Hematopoietic multipotent progenitor cell treated with erythropoietin and hydrocortisone succinate and interleukin-3 and kit ligand, for 15 days (in vitro differentiated cells): ENCODE measurements around the gene ZNF688.
"Not testable (repeated sequence)": the region's sequence is repeated elsewhere in the genome, so short reads cannot be mapped to it uniquely, and the experiment has no call there.

ENCODE experiments used
- DNase-seq: peaks from one replicate; pipeline ENCODE4 v3.0.0-alpha.2; 2015; ENCODE audit warnings: low spot score

ZNF688 gene

DNA sequence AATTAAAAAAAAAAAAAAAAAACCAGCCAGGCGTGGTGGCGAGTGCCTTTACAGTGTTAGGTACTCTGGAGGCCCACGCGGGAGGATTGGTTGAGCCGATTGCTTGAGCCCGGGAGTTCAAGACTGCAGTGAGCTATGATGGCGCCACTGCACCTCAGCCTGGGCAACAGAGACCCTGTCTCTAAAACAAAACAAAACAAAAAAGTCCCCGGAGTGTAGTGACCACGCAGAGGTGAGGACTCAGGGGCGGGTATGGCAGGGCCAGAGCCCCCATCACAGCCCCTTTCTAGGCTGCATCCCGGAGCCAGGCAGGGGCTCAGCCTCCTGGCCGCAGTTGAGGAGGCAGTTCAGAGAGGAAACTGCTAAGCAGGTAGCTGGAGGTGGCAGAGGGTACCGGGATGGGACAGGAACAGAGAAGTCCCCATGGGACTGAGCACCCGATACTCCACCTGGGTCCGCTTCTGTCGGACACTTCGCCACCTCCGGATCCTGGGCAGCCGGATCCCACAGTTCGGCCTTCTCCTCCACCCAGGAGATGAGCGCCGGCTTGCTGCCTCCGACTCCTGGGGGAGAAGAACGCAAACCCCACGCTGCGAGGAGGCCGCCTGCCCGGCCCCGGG is 37.7 kb downstream of the ZNF688 start:
- no peak for DNase-seq

DNA sequence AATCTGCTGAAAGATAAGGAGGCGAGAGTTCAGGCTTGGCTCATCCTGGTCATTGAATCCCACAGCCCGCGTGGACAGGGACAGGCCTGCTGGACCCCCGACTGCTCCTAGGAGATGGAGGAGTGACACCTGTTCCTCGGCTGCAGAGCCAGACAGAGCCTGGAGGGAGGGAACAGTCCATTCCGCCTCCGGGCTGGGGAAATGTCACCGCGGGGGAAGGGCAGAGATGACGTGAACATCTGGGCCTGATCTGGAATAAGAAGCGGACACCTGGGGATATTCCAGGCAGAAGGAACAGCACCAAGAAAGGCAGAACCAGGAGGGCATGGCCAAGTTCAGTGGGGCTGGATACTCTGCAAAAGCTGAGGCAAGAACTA is 38.4 kb downstream of the ZNF688 start:
- no peak for DNase-seq

DNA sequence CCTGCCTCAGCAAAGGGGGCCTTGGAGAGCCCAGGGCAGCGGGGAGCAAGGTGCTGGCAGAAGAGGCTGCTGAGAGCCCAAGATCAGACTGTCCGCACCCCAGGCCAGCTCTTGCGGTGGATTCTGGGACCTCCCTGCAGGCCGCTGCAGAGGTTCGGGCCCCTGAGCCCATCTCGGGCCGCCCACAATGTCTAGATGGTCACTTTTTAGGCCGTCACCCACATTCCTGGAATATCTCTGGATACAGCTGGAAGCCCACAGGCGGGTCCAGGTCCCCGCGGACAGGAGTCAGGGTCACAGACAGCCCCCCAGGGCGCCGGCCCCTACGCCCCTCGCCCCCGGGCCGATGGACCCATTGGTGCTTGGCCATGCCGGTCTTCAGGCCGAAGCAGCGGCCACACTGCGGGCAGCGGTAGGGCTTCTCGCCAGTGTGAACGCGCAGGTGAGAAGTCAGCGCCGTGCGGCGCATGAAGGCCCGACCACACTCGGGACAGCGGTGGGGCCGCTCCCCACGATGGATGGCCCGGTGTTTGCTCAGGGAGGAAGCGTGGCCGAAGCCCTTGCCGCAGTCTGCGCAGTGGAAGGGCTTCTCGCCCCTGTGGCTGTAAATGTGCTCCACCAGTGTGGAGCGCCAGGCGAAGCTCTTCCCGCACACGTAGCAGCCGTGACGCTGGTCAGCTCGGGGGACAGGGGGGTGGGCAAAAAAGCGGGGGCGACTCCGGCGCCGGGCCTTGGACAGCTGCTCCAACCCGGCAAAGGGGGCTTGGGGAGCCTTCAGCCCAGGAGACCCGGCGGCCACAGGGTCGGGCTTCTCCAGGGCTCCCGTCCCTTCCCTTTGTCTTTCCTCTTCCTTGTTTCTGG is 39.0 kb downstream of the ZNF688 start:
- no peak for DNase-seq

DNA sequence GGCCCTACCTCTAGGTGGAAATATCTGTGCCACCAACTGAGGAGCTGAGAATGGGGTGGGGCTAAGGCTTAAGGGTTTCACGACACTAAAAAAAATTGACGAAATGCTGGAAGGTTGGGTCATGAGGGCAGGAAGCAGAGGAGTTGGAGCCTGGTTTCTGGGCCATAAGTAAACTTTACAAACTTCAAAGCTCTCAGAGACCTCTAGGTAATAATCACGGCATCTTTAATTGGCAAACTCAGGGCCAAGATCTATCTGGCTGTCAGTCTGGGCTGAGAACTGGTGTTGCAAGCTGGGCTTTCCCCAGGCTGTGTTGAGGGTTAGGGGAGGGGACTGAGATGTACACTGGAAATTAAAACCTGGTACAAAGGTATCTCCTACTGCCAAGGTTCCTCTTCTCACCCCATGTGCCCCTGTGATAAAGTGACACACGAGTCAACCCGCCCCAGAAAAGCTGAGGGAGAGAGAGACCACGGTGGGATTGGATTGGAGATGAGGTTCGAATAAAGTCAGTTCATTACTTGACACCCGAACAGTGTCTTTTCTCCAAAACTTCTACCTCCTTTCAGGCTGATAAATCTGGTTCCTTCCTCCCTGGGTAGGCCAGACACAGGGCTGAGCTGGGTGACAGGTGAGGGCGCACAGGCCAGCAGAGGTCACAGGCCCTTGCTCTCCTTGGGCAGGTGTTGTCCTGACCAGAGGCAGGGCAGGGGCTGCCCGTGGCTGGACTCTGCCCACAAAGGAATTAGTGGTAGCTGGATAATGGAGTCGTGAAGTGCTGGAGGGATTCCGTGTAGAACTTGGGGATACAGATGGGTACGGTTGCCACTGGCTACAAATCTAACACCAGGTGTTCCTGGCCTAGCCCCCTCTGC is 41.1 kb downstream of the ZNF688 start:
- DNase-seq = no peak

DNA sequence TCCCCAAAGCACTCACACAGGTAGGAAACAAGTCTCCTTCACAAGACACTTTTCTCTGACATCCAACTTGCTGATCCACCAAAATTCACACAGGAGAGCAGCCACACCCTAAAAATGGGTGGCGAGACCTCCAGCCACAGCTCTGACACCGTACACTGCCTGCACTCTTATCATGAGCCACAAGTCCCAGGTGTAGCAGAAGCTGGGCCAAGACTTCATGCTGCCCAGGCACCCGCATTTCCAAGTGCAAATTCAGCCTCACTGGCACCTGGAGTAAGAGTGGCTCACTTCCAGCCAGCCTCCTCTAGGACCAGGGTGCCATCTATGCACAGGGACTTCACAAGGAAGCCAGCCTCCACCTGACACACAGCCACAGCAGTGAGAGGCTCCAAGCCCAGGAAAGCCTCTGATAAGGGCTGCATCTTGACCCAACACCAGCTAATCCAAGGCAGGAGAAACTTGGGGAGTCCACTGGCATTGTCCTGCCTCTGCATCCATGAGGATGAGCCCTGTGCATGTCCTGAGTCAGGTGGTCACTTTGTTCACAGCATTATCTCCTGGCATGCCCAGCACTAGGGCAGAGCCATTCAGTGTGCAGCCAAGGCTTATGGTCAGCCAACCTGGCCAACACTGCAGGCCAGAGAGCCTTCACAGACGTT is 42.6 kb downstream of the ZNF688 start:
- DNase-seq = peak; percentile 42

DNA sequence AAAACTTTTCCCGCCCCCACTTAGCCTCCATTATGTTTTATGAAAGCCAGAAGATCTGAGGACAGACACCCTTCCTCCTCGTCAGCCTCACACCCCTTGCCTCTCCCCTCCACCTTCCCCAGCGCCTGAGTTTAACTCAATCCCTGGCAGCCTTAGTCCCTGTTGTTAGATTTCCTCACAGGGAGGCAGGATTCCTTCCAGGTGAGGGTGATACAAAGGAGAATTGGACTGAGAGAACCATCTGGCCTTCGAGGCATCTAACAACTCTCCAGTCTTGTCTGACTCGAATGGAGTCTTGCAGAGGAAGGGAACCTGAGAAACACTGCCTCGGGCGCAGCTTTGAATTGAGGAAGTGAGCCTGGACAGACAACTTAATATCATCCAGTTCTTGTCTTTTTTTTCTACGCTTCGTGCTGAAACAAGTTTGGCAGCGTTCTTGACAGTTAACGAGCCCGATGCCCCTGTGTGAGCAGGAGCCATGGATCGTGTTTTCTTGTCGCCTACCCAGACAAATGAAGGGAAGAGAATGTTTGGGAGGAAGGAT is 43.8 kb downstream of the ZNF688 start:
- no peak for DNase-seq

DNA sequence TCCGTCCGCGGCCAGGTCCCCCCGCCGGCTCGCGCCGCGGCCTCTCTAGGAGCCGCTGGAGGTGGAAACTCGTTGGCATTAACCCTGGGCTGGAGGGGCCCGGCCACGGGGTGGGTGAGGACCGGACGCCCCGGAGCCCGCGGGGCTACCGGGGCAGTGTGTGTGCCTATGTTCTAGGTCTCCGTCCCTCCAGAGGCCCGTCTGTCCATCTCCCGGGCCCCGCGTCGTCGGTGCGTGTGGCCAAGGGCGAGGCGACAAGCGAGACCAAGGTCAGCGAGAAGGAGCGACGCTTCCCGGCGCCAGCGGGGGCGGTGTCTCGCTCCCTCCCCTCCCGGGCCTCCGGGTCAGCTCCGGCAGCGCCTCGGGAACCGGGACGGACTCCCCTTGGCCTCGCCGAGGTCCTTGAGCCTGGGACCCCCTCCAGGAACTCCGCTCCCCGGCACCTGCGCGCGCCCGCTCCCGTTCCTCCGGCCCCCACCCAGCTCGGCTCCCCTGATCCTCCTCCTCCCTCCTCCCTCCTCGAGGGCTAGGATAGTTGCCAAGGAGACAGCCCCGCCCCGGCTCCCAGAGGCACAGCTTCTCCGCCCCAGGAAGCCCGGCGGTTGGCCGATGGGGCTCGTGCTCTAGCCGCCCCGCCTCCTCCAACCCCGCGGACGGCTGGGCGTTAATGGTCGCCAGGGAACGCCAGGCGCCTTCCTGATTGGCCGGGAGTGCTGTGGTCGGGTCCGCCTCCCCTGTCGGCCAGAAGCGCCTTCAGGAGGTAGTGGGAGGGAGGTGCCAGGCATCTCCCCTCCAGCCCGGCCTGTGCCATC is 44.5 kb downstream of the ZNF688 start:
- DNase-seq = peak; percentile 98

DNA sequence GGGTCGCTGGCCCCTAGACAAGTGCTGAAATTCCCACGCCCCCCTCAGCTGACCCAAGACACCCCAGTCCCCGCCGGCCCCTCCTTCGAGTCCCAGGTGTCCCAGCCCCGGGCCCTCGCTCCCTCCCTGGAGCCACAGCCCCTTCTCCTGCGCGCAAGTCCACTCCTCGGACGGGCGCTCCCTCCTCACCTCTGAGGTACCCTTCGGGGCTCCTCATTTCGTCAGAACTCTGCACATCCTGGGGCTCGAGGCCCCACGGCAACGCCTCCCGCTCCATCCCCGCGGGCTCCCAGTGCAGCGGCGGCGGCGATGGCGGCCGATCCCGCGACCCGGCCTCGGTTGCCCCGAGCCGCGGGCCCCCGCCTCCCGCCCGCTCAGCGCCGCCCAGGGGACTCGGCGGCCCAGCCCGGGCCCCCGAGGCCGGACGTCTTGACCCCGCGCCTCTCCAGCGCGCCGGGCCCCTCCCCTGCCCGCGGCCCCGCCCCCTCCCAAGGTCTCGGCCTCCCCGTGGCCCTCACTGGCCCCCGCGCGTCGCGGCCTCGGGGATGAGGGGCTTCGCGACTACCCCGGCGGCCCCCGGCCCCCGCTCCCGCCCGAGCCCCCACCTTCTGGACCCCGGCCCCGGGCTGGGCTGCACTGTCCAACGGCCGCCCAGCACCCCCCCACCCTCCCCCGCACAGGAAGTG is 45.2 kb downstream of the ZNF688 start, which contains the start of gene ZNF768:
Gene ZNF768, minus strand, starts transcription at position 430 of the 686 bp plus-strand sequence. Its CDS starts 153 bp downstream, at position 277.
- DNase-seq = peak; percentile 16

DNA sequence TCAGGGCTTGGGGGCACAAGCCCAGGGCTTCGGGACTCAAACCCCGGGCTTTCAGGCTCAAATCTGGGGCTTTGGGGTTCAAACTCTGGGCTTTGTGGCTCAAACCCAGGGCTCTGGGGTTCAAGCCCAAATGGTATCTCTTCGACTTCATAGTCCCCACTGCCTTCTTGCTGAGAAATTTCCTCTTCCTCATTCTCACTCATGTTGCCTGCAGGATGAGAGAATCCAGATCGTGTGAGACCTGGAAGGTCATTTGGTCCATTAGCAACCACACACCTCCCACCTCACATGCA is 45.7 kb downstream of the ZNF688 start:
- DNase-seq = no peak

DNA sequence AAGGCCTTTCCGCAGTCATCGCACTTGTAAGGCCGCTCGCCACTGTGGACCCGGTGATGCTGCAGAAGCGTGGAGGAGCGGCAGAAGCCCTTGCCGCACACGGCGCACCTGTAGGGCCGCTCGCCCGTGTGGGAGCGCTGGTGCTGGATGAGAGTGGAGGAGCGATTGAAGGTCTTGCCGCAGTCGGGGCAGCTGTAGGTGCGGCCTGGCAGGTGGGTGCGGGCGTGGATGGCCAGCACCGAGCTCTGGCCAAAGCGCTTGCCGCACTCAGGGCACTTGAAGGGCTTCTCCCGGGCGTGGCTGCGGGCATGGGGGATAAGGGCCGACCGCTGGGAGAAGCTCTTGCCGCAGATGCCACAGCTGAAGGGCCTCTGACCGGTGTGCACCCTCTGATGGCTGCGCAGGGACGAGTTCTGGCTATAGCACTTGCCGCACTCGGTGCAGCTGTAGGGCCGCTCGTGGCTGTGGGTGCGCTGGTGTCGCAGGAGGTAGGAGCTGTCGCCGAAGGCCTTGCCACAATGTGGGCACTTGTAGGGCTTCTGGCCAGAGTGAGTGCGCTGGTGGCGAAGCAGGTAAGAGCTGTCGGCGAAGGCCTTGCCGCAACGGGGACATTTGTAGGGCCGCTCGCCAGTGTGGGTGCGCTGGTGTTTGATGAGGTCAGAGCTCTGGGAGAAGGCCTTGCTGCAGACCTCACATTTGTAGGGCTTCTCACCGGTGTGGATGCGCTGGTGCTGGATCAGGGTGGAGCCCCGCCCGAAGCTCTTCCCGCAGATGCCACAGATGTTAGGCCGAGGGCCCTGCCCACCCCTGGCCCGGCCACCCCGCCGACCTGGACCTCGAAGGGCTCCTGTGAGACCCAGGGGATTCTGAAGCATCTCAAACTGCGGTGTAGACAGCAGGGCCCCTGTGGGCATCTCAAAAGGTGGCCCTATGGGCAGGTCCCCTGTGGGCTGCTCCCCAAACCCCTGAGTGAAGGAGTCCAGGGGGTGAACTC is 46.6 kb downstream of the ZNF688 start:
- DNase-seq = no peak

DNA sequence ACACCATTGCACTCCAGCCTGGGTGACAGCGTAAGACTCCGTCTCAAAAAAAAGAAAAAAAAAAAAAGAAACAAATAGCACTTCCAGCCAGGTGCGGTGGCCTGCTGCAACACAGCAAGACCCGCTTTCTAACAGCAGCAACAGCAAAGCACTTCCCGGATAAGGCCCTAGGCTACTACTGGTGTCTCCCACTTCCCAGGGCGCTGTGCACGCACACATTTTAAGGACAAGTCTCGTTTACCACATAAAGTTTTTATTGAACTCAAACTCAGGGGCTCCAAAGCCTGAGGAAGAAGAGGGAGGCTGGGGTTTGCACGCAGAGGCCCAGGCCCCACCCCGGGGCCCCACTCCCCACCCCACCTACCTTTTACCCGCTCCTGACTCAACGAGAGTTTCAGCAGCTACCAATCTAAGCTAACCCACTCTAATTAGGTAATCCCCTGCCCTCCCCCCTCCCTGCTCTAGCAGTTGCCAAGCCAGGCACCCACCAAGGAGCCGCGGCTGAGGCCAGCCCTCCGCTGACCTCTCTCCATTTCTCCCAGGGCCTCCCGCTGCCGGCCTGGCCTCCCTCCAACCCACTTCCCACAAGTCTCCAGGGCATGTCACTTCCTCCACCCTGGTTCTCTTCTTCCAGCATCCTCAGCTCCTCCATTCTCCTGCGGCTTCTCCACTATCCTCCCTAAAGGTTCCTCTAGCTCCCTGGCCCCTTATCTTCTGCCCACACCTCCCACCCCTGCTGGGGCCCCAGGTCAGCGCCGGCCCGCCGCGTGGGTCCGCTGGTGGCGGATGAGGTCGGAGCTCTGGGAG is 47.5 kb downstream of the ZNF688 start:
- DNase-seq = no peak

DNA sequence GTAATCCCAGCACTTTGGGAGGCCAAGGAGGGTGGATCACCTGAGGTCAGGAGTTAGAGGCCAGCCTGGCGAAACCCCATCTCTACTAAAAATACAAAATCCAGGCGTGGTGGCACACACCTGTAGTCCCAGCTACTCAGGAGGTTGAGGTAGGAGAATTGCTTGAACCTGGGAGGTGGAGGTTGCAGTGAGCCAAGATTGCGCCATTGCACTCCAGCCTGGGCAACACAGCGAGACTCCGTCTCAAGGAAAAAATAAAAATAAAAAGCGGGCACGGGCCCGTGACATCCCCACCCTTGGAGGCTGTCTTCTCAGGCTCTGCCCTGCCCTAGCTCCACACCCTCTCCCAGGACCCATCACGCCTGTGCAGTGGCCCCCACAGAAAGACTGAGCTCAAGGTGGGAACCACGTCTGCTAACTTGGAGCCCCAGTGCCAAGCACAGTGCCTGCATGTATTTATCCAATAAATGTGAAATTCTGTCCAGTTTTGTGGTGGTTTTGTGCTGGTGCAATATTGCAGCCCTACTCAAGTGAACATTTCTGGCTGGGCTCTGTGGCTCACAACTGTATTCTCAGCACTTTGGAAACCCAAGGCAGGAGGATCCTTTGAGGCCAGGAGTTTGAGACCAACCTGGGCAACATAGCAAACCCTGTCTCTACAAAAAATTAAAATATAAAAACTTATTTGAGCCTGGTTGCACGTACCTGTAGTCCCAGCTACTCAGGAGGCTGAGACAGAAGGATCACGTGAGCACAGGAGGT is 48.6 kb downstream of the ZNF688 start:
- DNase-seq = not testable (repeated sequence)

DNA sequence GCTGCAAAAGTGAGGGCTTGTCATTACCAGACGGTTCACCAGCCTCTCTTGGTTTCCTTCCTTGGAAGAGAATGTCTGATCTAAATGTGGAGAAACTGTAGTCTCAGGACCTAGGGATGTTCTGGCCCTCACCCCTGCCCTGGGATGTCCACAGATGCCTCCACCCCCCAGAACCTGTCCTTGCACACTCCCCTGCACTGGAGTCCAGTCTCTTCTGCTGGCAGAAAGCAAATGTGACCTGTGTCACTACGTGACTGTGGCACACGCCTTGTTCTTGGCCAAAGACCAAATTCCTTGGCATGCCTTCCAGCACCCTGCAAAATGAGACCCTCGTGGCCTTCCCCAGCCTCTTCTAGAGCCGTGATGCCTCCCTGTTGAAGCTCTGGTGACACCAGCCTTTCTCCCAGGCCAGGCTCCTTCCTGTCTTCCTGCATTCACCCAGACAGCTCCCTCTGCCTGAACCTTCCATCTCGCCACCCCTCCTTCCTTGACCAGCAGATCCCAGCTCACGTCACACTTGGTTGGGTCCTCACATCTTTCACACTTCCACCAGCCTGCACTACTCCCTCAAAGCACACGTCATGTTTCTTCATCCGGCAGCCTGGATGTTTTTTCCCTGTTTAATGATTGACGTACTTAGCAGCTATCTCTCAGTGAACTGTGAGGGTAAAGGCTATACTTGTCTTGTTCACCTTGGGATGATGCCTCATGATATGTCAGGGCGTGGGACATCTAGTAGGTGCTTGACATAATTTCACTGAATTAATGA is 49.5 kb downstream of the ZNF688 start:
- no peak for DNase-seq

DNA sequence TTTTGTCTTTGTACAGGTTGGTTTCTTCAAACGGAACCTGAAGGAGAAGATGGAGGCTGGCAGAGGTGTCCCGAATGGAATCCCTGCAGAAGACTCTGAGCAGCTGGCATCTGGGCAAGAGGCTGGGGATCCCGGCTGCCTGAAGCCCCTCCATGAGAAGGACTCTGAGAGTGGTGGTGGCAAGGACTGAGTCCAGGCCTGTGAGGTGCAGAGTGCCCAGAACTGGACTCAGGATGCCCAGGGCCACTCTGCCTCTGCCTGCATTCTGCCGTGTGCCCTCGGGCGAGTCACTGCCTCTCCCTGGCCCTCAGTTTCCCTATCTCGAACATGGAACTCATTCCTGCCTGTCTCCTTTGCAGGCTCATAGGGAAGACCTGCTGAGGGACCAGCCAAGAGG is 50.0 kb downstream of the ZNF688 start:
- no peak for DNase-seq
